Measurements from ENCODE around the gene SLC7A1.

DNA sequence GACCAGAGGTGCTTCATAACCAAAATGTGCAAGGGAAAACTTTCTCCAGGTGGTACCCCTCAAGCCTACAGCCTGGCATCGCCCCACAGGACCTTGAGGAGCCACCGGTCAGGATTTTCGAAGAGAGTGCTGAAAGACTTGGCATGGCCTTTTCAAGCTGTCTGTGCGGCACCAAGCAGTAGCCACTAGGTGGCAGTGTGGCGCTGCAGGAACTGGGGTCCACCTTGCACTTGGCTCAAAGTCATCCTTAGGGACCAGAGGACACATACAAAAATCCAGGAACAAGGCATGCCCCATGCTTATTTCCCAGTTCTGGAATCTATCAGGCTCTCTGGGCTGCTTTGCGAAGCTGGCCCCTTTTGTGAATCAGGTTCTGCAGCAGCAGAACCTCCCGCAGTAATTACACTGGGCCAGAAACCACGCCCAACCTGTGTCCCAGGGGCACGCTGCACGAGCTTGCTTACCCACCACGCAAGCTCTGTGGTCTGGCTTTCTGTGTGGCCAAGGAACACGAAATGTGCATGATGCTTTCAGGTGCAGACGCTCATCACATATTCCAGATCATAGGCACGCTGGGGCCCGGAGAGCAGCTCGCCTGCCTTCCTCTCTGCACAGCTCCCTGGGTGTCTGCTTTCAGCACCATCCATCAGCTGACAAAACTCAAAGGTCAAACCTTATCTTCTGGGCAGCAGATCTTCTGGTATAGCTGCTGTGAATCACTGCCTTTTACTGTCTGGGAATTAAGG, 87.2 kb downstream of the SLC7A1 start:
- no peak for TF ChIP-seq POLR2A (IDR thresholded peaks at IDR 0.05)
- peak; percentile 81 to 93 (median 88) for TF ChIP-seq CTCF (IDR thresholded peaks at IDR 0.05)

Data from upper lobe of left lung (tissue), 4 donors.